ENCODE results near the gene BEST4. TPM values are rescaled to one million over a fixed set of nuclear protein-coding genes. Genes with fewer than 3 reads are reported as not detected.

BEST4 gene
- total and polyA plus RNA-seq, 2 of the 13 experiments (the other 11 are each of a cell fraction or from before 2014, with no cell fraction given): 0.77 to 1.4 TPM

- TF ChIP-seq GABPA (IDR thresholded peaks at IDR 0.05; ENCODE audit: low read depth, low read length) (peak; percentile 71), GABPA (CRISPR knock-in tag; IDR thresholded peaks at IDR 0.05; ENCODE audit: low read depth) (peak; percentile 75), THAP11 (CRISPR knock-in tag; IDR thresholded peaks at IDR 0.05) (peak; percentile 66; the same call in 1 of the 2 replicates), NR3C1 (CRISPR knock-in tag; IDR thresholded peaks at IDR 0.05) (no peak), UBTF (CRISPR knock-in tag; IDR thresholded peaks at IDR 0.05) (peak; percentile 95), MYC (CRISPR knock-in tag; IDR thresholded peaks at IDR 0.05; ENCODE audit: borderline replicate concordance) (peak; percentile 93), ZNF101 (CRISPR knock-in tag; IDR thresholded peaks at IDR 0.05; ENCODE audit: borderline replicate concordance, low read depth) (no peak), USF2 (IDR thresholded peaks at IDR 0.05; ENCODE audit: low read depth, low read length) (no peak), USF2 (CRISPR knock-in tag; IDR thresholded peaks at IDR 0.05; ENCODE audit: borderline replicate concordance) (no peak), ZNF784 (CRISPR knock-in tag; IDR thresholded peaks at IDR 0.05; ENCODE audit: borderline replicate concordance) (peak; percentile 24; the same call in 1 of the 2 replicates), ATF5 (CRISPR knock-in tag; IDR thresholded peaks at IDR 0.05; ENCODE audit: low read depth) (no peak), MED8 (CRISPR knock-in tag; IDR thresholded peaks at IDR 0.05; ENCODE audit: insufficient replicate concordance) (peak; percentile 26), ZNF549 (CRISPR knock-in tag; IDR thresholded peaks at IDR 0.05) (no peak; the same call in 1 of the 2 replicates), NFKBIZ (CRISPR knock-in tag; IDR thresholded peaks at IDR 0.05) (no peak)
- TF ChIP-seq, protein P1, sequence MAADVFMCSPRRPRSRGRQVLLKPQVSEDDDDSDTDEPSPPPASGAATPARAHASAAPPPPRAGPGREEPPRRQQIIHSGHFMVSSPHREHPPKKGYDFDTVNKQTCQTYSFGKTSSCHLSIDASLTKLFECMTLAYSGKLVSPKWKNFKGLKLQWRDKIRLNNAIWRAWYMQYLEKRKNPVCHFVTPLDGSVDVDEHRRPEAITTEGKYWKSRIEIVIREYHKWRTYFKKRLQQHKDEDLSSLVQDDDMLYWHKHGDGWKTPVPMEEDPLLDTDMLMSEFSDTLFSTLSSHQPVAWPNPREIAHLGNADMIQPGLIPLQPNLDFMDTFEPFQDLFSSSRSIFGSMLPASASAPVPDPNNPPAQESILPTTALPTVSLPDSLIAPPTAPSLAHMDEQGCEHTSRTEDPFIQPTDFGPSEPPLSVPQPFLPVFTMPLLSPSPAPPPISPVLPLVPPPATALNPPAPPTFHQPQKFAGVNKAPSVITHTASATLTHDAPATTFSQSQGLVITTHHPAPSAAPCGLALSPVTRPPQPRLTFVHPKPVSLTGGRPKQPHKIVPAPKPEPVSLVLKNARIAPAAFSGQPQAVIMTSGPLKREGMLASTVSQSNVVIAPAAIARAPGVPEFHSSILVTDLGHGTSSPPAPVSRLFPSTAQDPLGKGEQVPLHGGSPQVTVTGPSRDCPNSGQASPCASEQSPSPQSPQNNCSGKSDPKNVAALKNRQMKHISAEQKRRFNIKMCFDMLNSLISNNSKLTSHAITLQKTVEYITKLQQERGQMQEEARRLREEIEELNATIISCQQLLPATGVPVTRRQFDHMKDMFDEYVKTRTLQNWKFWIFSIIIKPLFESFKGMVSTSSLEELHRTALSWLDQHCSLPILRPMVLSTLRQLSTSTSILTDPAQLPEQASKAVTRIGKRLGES (CRISPR knock-in tag; IDR thresholded peaks at IDR 0.05; ENCODE audit: borderline replicate concordance): no peak
- TF ChIP-seq, protein P2, sequence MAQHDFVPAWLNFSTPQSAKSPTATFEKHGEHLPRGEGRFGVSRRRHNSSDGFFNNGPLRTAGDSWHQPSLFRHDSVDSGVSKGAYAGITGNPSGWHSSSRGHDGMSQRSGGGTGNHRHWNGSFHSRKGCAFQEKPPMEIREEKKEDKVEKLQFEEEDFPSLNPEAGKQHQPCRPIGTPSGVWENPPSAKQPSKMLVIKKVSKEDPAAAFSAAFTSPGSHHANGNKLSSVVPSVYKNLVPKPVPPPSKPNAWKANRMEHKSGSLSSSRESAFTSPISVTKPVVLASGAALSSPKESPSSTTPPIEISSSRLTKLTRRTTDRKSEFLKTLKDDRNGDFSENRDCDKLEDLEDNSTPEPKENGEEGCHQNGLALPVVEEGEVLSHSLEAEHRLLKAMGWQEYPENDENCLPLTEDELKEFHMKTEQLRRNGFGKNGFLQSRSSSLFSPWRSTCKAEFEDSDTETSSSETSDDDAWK (CRISPR knock-in tag; IDR thresholded peaks at IDR 0.05): no peak
Observed at GRCh38 chr1:44784094-44785028, 3.6 kb downstream of the BEST4 start (continued).

Data from HepG2 (cell line).